HG03103 (cell line): ENCODE data around the gene FITM1.

Experiments used
- ATAC-seq: cut with Tn5 transposase; IDR thresholded peaks from one replicate; pipeline ENCODE4 v1.9.1; 2021; ENCODE audit warnings: low read depth; ENCODE audit not compliant: unreplicated experiment

The FITM1 gene

DNA sequence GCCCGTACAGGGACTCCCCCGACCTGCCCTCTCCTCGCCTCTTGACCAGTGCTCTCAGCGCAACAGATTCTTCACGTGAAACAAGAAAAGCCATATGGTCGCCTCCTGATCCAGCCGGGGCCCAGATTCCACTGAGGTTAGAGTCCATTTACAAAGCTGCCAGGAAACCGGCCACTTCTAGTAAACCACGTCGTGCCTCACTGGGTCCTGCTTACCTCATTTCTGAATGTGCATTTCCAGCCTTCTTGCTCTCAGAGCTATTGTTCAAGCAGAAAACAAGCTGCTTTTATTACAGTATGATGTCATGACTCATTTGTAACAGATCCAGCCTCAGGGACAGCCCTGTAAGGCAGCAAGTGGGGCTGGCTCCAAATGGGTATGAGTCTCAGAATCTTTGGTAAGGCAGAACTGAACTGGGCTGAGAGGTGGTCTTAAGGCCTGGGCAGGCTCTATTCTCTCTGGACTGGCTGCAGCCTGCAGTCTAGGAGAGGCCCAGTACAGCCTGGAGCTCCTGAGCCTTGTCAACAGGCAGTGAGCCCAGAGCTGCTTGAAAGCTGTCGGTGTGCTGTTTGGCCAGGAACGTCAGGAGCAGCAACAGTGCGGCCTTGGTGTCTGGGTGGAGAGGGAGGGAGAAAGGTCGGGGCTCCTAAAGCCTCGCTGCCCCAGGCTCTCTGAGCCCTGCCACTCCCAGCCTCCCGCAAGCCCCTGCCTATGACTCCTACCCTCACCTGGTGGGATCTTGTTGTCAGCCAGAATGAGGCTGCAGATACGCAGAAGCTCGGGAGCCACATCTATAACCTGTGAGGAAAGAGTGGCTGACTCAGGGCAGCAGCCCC lies 49.7 kb downstream of the FITM1 start:
- no peak for ATAC-seq

DNA sequence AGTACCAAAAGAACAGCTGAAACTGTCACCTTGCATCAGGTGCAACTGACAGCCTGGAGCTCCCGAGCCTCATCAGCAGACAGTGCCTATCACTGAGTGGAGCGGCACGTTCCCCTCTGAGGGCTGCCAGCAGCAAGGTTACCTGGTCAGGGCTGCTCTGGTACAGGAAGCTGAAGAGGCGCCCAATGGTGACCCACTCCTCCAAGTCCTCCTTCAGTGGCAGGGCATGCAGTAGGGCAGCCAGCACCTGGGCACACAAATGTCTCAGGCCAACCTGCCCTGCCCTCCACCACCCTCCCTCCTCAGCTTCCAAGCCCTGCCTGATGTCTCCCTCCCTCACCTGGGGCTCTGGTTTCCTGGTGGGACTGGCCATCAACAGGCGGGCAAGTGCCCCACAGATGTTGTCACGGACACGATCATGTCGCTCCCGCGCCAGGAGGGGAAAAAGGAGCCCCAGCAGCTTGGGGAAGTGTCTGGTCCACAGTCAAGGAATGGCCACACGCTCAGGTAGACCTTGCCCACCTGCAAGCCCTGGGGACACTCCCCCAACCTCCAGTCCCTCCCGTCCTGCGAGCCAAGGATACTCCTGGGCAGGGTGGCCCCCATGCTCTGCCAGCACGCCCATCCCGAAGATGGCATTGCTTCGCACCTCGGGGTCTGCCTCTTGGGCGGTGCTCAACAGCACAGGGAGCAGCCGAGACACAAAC lies 51.1 kb downstream of the FITM1 start:
- no peak for ATAC-seq
